ENCODE measurements around the gene ZNF423.
"Not testable (repeated sequence)": the region's sequence is repeated elsewhere in the genome, so short reads cannot be mapped to it uniquely, and the experiment has no call there.

ZNF423 gene

DNA sequence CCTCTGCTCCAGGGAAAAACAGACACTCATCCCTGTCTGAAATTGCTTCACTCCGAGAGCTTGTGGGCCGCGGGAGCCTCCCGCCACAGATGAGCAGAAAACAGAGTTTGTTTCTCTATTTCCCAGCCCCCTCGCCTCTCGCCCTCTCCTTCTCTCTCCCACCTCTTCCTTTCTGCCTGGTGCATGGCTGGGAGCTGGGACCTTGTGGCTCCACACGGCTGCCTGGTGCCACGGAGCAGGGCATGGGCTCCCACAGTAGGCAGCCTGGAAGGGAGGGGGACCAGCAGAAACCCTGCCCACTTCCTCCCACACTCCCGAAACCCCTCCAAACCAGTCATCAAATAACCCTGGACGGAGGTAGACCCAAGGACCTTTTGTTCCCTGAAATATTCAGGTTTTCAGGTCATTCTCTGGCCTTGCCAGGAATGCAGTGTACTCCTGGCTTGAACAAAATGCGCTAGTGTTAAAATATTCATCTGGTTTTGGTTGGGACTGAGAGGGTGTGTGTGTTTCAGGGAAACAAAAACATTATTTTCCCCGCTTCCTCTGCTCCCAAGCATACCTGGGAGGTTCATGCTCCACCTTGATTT is 277.4 kb downstream of the ZNF423 start:
- no peak overlapping the region for H3K4me3 ChIP-seq (ENCODE audit: low read depth, low read length)
- no peaks in the 10 kb centered on the region for H3K36me3 ChIP-seq (ENCODE audit: control insufficient read depth, insufficient read depth, low read length)
- H3K4me1 ChIP-seq (ENCODE audit: control insufficient read depth, insufficient read depth, low read length), result no peaks in the 10 kb centered on the region
- no peaks in the 10 kb centered on the region for H3K27me3 ChIP-seq (ENCODE audit: control insufficient read depth, insufficient read depth, low read length)
- no peak overlapping the region for H3K9ac ChIP-seq (ENCODE audit: low read depth, low read length)
- no peaks in the 10 kb centered on the region for H3K9me3 ChIP-seq (ENCODE audit: control insufficient read depth, insufficient read depth, low read length)

GRCh38 chr16:49578018-49578417 is 277.9 kb downstream of the ZNF423 start:
- Histone ChIP-seq H3K27me3 (ENCODE audit: control insufficient read depth, insufficient read depth, low read length) (no peaks in the 10 kb centered on the region), H3K9ac (ENCODE audit: low read depth, low read length) (no peak overlapping the region), H3K4me1 (ENCODE audit: control insufficient read depth, insufficient read depth, low read length) (no peaks in the 10 kb centered on the region), H3K36me3 (ENCODE audit: control insufficient read depth, insufficient read depth, low read length) (no peaks in the 10 kb centered on the region), H3K4me3 (ENCODE audit: low read depth, low read length) (no peak overlapping the region), H3K9me3 (ENCODE audit: control insufficient read depth, insufficient read depth, low read length) (no peaks in the 10 kb centered on the region)

DNA sequence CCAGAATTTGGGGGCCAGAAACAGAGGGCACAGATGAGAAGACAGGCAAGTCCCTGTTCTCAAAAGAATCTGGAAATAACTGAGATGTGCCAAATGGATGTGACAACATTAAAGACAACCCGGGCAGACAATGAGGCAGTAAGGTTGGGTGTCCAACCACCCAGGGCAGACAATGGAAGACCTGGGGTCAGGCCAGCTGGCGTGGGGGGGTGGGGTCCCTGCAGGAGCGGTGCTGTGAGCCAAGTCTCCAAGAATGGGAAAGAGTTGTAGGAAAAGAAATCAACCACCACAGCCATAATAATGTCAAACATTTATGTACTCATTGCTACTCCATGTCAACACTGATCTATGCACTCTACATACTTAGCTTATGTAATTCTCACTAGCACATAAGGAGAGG is 279.0 kb downstream of the ZNF423 start:
- H3K9ac ChIP-seq (ENCODE audit: low read depth, low read length), result no peak overlapping the region
- H3K4me3 ChIP-seq (ENCODE audit: low read depth, low read length), result no peak overlapping the region
- no peaks in the 10 kb centered on the region for H3K27me3 ChIP-seq (ENCODE audit: control insufficient read depth, insufficient read depth, low read length)
- no peaks in the 10 kb centered on the region for H3K9me3 ChIP-seq (ENCODE audit: control insufficient read depth, insufficient read depth, low read length)
- H3K36me3 ChIP-seq (ENCODE audit: control insufficient read depth, insufficient read depth, low read length), result no peaks in the 10 kb centered on the region
- H3K4me1 ChIP-seq (ENCODE audit: control insufficient read depth, insufficient read depth, low read length), result no peaks in the 10 kb centered on the region

DNA sequence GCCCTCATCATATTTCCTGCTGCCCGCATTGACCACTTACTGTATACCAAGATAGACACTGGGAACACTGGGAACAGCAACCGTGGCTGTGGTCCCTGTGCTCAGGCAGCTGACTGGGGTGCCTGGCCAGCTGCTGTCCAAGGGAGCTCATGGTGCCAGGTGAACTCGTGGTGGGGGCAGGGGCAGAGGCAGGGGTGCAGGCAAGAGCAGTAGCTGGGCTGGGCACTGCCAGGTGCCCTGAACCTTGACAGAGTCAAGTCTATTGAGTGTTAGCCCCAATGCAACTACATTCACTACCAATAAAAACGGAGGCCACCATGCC is 279.8 kb downstream of the ZNF423 start:
- Histone ChIP-seq H3K4me3 (ENCODE audit: low read depth, low read length) (no peak overlapping the region), H3K27me3 (ENCODE audit: control insufficient read depth, insufficient read depth, low read length) (no peaks in the 10 kb centered on the region), H3K4me1 (ENCODE audit: control insufficient read depth, insufficient read depth, low read length) (no peaks in the 10 kb centered on the region), H3K36me3 (ENCODE audit: control insufficient read depth, insufficient read depth, low read length) (no peaks in the 10 kb centered on the region), H3K9ac (ENCODE audit: low read depth, low read length) (no peak overlapping the region), H3K9me3 (ENCODE audit: control insufficient read depth, insufficient read depth, low read length) (no peaks in the 10 kb centered on the region)

DNA sequence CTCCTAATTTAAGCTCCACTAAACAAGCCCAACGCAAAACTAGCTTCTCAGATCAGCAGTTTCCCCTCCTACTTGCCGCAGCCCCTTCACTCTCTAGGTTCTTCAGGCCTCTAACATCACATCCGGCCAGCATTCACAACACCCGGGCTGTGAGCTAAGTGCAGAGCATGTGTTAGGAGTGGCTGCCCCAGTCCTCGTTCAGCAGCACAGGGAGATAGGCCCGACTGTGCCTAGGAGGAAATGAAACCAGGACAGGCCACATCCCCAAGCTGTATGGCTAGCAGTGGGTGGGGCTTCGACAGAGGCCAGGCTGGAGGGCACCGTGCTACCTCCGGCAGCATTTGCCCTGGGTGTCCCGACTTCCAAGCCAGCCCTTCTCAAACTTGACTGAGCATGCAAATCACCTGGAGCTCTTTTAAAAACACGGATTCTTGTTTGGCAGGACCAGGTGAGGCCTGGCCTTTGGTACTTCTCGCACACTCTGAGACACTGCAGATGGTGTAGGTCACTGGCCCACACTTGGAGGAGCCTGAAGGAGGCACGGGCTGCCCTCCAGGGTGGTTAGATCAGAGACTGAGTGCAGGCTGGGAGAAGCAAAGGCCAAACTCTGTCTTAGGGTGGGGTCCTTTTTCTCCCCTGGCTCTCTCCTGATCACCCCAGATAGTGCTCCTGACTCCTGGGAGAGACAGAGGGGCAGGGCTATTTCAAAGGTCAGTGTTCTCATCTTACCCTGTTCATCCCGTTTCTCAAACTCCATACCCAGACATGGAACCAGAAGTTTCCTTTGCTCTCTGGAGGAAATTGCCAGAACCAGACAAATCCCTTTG is 280.4 kb downstream of the ZNF423 start:
- Histone ChIP-seq H3K9ac (ENCODE audit: low read depth, low read length) (no peak overlapping the region), H3K36me3 (ENCODE audit: control insufficient read depth, insufficient read depth, low read length) (no peaks in the 10 kb centered on the region), H3K4me3 (ENCODE audit: low read depth, low read length) (no peak overlapping the region), H3K27me3 (ENCODE audit: control insufficient read depth, insufficient read depth, low read length) (no peaks in the 10 kb centered on the region), H3K9me3 (ENCODE audit: control insufficient read depth, insufficient read depth, low read length) (no peaks in the 10 kb centered on the region), H3K4me1 (ENCODE audit: control insufficient read depth, insufficient read depth, low read length) (no peaks in the 10 kb centered on the region)

- H3K9ac ChIP-seq (ENCODE audit: low read depth, low read length), result no peak overlapping the region
- H3K4me1 ChIP-seq (ENCODE audit: control insufficient read depth, insufficient read depth, low read length), result no peaks in the 10 kb centered on the region
- H3K9me3 ChIP-seq (ENCODE audit: control insufficient read depth, insufficient read depth, low read length), result no peaks in the 10 kb centered on the region
- no peaks in the 10 kb centered on the region for H3K27me3 ChIP-seq (ENCODE audit: control insufficient read depth, insufficient read depth, low read length)
- no peak overlapping the region for H3K4me3 ChIP-seq (ENCODE audit: low read depth, low read length)
- H3K36me3 ChIP-seq (ENCODE audit: control insufficient read depth, insufficient read depth, low read length), result no peaks in the 10 kb centered on the region
Observed at GRCh38 chr16:49574826-49575225, 281.1 kb downstream of the ZNF423 start.

DNA sequence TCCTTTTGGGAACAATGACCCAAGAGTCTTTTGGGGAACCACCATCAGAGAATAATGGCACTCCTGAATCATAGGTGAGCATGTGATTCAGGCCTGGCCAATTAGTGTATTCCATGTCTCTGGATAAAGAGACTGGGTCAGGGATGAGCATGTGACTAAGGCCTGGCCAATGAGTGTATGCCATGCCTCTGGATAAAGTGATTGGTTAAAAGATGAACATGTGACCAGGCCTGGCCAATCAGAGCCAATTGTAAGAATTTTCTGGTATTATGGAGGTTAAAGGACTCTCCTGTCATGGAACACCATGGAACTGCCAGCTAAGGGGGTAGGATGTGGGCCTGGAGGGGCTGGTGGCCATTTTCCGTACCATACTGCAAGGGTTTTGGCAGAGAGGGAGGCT is 288.0 kb downstream of the ZNF423 start:
- Histone ChIP-seq H3K4me1 (ENCODE audit: control insufficient read depth, insufficient read depth, low read length) (peaks cover 3% of the 10 kb centered on the region), H3K9me3 (ENCODE audit: control insufficient read depth, insufficient read depth, low read length) (no peaks in the 10 kb centered on the region), H3K4me3 (ENCODE audit: low read depth, low read length) (no peak overlapping the region), H3K36me3 (ENCODE audit: control insufficient read depth, insufficient read depth, low read length) (peaks cover 2% of the 10 kb centered on the region), H3K27me3 (ENCODE audit: control insufficient read depth, insufficient read depth, low read length) (no peaks in the 10 kb centered on the region), H3K9ac (ENCODE audit: low read depth, low read length) (no peak overlapping the region)

GRCh38 chr16:49566432-49566831 is 289.5 kb downstream of the ZNF423 start:
- Histone ChIP-seq H3K4me3 (ENCODE audit: low read depth, low read length) (no peak overlapping the region), H3K27me3 (ENCODE audit: control insufficient read depth, insufficient read depth, low read length) (no peaks in the 10 kb centered on the region), H3K9me3 (ENCODE audit: control insufficient read depth, insufficient read depth, low read length) (no peaks in the 10 kb centered on the region), H3K36me3 (ENCODE audit: control insufficient read depth, insufficient read depth, low read length) (peaks cover 2% of the 10 kb centered on the region), H3K4me1 (ENCODE audit: control insufficient read depth, insufficient read depth, low read length) (peaks cover 3% of the 10 kb centered on the region), H3K9ac (ENCODE audit: low read depth, low read length) (no peak overlapping the region)

GRCh38 chr16:49564496-49565229 is 291.2 kb downstream of the ZNF423 start:
- H3K4me3 ChIP-seq (ENCODE audit: low read depth, low read length), result no peak overlapping the region

DNA sequence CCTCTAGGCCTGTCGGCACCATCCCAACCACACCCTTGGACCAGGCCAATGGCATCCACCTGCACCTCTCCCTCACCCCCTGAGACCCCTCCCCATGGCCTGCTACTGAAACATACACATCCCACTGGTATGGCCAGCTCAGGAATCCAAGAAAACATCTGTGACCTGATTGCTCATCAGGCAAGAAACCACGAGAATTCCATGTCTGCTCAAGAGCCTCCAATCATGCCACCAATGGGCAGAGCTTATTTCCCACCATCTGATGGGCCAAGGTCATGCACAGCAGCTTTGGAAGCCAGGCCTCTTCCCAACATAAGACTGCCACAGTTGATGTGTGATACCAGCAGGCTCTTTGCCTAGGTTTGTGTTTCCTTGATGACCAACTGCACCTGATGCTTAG is 292.2 kb downstream of the ZNF423 start:
- H3K4me3 ChIP-seq (ENCODE audit: low read depth, low read length), result no peak overlapping the region
- H3K4me1 ChIP-seq (ENCODE audit: control insufficient read depth, insufficient read depth, low read length), result peaks cover 3% of the 10 kb centered on the region
- no peaks in the 10 kb centered on the region for H3K27me3 ChIP-seq (ENCODE audit: control insufficient read depth, insufficient read depth, low read length)
- no peak overlapping the region for H3K9ac ChIP-seq (ENCODE audit: low read depth, low read length)
- H3K36me3 ChIP-seq (ENCODE audit: control insufficient read depth, insufficient read depth, low read length), result peaks cover 5% of the 10 kb centered on the region
- no peaks in the 10 kb centered on the region for H3K9me3 ChIP-seq (ENCODE audit: control insufficient read depth, insufficient read depth, low read length)

More at GRCh38 chr16:49564496-49565229, 291.2 kb downstream of the ZNF423 start:
- Histone ChIP-seq H3K36me3 (ENCODE audit: control insufficient read depth, insufficient read depth, low read length) (peaks cover 5% of the 10 kb centered on the region), H3K9ac (ENCODE audit: low read depth, low read length) (no peak overlapping the region), H3K27me3 (ENCODE audit: control insufficient read depth, insufficient read depth, low read length) (no peaks in the 10 kb centered on the region), H3K4me1 (ENCODE audit: control insufficient read depth, insufficient read depth, low read length) (peaks cover 3% of the 10 kb centered on the region), H3K9me3 (ENCODE audit: control insufficient read depth, insufficient read depth, low read length) (no peaks in the 10 kb centered on the region)

DNA sequence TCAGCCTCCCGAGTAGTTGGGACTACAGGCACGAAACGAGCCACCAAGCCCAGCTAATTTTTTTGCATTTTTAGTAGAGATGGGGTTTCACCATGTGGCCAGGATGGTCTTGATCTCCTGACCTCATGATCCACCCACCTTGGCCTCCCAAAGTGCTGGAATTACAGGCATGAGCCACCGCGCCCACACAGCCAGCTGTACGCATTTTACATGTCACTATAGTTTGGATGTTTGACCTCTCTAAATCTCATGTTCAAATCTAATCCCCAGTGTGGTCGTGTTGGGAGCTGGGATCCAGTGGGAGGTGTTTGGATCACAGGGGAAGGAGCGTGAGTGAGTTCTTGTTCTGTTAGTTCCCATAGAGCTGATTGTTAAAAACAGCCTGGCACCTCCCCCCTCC is 293.0 kb downstream of the ZNF423 start:
- H3K4me3 ChIP-seq (ENCODE audit: low read depth, low read length); H3K4me1 ChIP-seq (ENCODE audit: control insufficient read depth, insufficient read depth, low read length); H3K27me3 ChIP-seq (ENCODE audit: control insufficient read depth, insufficient read depth, low read length); H3K9ac ChIP-seq (ENCODE audit: low read depth, low read length); H3K9me3 ChIP-seq (ENCODE audit: control insufficient read depth, insufficient read depth, low read length); H3K36me3 ChIP-seq (ENCODE audit: control insufficient read depth, insufficient read depth, low read length): not testable (repeated sequence)

- H3K27me3 ChIP-seq (ENCODE audit: control insufficient read depth, insufficient read depth, low read length), result no peaks in the 10 kb centered on the region
- H3K4me3 ChIP-seq (ENCODE audit: low read depth, low read length), result no peak overlapping the region
- peaks cover 5% of the 10 kb centered on the region for H3K36me3 ChIP-seq (ENCODE audit: control insufficient read depth, insufficient read depth, low read length)
- no peak overlapping the region for H3K9ac ChIP-seq (ENCODE audit: low read depth, low read length)
- H3K9me3 ChIP-seq (ENCODE audit: control insufficient read depth, insufficient read depth, low read length), result no peaks in the 10 kb centered on the region
- peaks cover 7% of the 10 kb centered on the region for H3K4me1 ChIP-seq (ENCODE audit: control insufficient read depth, insufficient read depth, low read length)
Observed at GRCh38 chr16:49562228-49562627, 293.7 kb downstream of the ZNF423 start.
